Inferior parietal cortex (tissue), 1 donor: ENCODE data around the gene COMTD1.
"Not testable (repeated sequence)": the region's sequence is repeated elsewhere in the genome, so short reads cannot be mapped to it uniquely, and the experiment has no call there.

Source experiments
- DNase-seq: peaks from one replicate; pipeline ENCODE4 v3.0.0-alpha.2; 2016; ENCODE audit errors: extremely low spot score

COMTD1 gene

GRCh38 chr10:75195035-75195763 lies 40.6 kb downstream of the COMTD1 start:
- no peak for DNase-seq

GRCh38 chr10:75194625-75195024 lies 41.1 kb downstream of the COMTD1 start:
- not testable (repeated sequence) for DNase-seq

- peak; percentile 49 for DNase-seq
These were observed 43.8 kb downstream of the COMTD1 start for GRCh38 chr10:75191821-75192568.

GRCh38 chr10:75189266-75190096 lies 46.3 kb downstream of the COMTD1 start:
- no peak for DNase-seq

GRCh38 chr10:75188522-75188921 lies 47.2 kb downstream of the COMTD1 start:
- not testable (repeated sequence) for DNase-seq

GRCh38 chr10:75187961-75188426 lies 47.8 kb downstream of the COMTD1 start:
- DNase-seq, result peak; percentile 62

GRCh38 chr10:75186310-75186709 lies 49.4 kb downstream of the COMTD1 start:
- no peak for DNase-seq
